Measurements from ENCODE around the gene WNT9B.

The WNT9B gene

DNA sequence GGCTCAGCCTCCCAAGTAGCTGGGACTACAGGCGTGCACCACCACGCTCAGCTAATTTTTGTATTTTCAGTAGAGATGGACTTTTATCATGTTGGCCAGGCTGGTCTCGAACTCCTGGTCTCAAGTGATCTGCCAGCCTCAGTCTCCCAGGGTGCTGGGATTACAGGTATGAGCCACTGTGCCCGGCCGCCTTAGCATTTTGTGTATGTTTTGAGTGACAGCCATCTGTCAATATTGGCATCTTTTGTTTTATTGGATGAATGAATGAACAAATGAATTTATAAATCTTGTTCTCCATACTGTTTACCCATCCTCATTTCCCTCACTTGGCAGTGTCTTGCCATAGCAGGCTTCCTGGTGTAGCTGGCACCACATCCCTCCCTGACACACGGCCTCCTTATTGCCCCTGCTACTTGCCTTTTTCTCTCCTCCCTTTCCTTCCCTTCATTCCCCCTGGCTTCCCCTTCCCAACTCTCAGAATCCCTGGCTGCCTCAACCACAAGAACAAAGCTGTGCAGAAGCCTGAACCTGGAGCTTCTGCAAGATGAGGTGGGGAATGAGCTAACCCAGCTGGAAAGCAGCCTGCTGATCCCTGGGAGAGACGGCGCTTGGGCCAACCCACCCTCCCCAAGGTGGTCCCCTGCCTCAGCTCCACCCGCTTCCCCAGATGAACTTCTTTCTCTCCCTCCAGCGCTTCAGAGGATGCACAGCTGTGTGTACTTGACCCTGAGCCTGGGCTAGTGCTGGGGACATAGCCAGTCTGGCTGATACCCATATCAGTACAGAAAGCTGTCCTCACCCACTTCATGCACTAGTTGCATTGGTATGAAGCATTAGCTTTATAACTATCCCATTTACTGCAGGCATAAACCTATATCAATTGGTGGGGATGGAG lies 34.3 kb downstream of the WNT9B start:
- DNase-seq = no peak

DNA sequence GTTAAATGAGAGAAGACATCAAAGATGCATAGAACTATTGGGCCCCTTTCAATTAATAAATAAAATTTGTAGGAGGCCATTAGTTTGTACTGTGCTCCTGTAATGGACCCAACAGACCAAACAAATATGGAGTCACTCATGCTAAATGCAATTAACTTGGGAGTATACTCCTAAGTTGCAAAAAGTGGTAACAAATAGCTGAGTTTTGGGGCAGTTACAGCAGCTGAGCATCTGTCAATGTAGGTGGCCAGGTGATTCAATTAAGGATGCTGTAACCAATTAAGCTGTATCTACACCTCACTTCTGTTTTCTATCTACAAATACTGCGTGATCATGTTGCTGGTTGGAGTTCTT lies 34.9 kb downstream of the WNT9B start:
- DNase-seq = no peak

DNA sequence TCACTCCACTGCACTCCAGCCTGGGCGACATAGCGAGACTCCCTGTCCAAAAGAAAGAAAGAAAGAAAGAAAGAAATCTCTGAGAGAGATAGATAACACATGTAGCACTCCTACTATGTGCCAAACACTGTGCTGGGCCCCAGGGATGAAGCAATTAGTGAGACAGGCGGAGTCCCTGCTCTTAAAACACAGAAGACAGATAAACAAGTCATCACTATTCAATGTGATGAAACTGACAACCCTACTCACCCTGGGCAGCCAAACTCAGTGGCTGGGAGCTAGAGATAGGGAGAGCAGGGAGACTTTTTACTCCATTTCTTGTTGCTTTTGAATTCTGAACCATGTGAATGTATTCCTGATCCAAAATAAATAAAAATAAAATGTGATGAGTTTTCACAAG lies 36.3 kb downstream of the WNT9B start:
- no peak for DNase-seq

DNA sequence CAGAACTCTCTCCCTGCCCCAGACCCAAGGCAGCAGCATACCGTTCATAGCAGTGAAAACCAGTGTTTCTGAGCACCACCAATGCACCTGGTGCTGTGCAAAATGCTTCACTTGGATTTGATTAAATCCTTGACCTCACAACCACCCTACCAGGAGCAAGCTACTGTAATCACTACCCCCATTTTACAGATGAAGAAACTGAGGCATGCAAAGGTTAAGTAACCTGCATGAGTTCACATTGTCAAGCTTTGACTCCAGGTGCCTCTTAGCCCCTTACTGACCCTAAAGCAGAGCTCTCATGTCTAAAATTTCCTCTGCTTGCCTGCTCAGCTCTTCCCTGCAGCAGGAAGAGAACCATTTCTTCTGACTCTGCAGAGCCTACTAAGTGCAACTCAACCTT lies 37.3 kb downstream of the WNT9B start:
- DNase-seq = no peak

DNA sequence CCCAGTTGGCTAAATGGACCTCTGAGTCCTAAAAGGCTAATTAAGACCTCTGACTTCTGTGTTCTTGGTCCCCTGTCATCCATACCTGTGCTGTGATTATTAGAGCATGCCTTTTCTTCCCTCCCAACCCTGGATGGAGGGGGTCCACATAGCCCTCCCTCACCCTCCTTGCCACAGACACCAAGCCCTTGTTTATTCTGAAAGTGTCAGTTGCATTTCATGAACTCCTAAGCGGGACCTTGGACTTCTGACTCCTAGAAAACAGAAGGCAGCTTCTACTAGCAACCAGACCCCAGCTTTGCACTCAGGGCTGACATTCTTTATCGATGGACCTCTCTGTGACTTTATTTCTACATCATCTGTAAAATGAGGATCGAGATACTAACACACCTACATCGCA lies 38.1 kb downstream of the WNT9B start:
- DNase-seq = no peak

DNA sequence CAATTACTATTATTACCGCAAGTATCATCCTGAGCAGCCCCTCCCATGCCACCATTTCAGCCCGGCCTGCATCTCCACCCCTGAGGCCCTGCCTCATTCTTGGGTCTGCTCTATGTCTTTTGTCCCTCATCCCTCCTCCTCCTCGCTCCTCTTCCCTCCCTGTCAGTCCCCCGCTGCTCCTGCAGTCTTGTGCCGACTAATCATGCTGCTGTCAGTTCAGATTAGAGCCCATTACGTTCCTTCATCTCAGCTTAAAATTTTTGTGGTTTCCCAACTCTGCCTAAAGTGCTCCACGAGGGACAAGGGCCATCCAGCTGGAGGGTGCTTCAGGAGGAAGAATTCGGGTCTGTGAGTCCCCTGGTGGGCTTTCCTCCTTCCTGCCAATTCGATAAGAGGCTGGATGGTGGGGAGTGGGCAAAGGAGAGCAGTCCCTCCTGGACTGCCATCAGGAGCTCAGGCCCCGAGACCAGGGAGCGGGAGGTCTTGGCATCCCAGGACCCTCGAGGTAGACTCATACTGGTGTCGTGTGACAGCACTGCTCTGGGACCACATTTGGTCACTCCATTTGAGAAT lies 38.7 kb downstream of the WNT9B start:
- no peak for DNase-seq

DNA sequence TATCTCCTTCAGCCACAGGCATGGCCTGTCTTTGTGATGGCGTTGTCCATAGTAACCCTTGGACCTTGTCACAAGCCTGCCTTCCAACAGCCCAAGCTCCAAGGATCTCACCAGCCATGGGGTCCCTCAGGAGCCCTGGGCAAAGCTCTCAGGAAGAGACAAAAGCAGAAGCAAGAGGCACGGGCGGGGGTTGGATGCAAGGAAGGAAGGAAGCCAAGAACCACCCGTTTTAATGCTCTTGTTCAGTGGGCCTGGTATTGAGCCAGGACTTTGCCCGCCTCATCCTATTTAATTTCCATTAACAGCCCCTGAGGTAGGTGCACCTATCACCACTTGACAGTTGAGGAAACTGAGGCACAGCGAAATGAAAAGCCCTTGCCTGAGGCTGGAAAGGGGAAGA lies 39.3 kb downstream of the WNT9B start:
- DNase-seq = no peak

DNA sequence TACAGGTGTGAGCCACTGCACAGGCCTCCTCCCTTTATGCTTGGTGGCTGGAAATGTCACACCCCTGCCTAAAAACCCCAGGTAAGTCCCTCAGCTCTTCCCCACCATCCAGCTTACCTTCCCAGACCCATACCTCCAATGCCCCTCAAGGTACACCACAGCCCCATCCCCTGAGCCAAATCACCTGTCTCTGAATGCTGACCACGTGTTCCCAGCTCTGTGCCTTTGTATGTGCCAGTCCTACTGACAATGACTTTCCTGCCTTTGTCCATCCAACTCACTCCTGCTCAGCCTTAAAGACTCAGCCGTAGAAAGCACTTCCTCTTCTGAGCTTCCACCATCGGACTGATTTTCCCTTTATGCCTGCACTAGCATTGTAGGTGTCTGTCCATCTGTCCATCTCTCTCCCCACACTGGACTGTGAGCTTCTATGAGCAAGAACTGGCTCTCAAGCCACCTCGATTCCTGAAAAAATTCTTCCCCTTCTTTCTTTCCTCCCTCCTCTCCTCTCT lies 40.9 kb downstream of the WNT9B start:
- DNase-seq = no peak

DNA sequence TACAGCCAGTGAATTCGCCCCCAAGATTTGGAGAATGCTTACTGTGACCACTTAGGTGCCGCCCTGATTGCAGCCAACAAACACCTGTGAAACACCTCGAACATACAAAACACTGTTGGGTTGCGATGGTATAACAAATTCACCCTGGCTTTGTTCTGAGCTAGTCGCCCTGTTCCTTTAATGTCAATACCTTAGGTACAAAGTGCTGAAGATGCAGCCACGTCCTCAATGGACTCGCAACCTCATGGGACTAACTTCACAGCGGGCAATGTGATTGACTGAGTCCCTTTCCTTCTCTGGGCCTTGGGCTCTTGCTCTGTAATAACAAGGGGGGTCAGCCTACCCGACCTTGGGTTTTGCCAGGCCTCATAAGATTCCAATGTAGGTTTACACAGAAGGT lies 42.6 kb downstream of the WNT9B start:
- DNase-seq = no peak

DNA sequence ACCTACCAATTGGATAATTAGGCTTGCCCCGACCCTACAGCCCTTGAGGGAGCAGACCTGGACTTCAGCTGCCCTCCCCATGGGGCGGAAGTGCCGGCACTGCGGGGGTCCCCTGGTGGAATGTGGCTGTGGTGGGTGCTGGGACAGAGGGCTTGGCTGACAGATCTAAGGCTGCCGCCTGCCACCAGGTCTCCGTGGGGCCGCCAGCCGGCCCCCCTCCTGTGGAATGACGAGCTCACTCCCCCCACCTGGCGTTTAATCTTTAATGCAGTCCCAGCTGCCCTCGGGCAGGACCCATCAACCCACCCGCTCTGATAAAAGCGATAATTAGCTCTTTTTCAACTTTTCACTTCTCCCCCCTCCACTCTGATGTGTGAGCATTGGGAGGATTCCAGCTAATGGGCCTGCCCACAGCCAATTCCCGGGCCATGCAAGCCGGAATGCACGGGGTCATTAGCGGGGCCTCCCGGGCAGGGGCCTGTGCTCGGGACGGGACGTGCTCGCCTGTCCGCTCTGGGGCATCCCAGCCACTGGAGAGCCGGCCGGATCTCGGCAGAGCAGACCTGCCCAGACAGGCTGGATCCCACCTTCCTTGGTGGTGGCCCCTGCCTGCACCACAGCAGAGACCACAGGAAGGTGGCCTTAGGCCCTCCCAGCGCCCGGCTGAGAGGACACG lies 43.2 kb downstream of the WNT9B start:
- no peak for DNase-seq

DNA sequence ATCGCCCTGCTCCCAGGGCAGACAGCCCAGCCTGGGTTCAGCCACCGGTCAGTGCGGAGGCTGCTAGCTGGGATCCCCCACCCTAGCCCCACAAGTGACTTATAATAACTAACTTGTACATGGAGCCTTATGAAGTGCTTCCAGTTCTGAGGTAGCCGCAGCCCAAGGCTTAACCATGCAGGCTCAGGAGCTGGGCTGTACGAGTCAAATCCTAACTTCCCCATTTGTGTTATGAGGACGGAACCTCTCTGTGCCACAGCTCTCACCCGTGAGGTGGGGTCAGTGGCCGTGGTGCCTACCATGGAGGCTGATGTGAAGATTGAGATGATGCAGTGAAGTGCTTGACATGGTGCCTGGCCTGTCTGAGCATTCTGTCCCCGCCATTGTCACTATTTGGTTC lies 43.8 kb downstream of the WNT9B start:
- no peak for DNase-seq

DNA sequence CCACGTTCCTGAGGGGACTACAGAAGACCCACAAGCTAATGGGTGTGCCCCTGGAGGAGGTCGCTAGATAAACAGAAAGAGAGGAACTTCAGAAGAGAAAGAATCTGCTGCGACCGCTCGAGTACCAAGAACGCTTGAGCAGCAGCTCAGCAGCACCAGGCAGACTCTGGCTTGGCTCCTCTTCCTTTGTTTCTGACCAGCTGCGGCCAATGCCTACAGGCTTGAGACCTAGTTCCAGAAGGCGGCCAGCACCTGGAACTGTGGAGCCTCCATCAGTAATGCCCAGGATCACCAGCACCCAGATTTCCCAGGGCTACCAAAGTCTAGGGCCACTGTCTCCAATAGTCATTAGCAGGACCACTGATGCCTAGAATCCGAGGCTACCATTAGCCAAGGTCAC lies 45.6 kb downstream of the WNT9B start:
- no peak for DNase-seq

DNA sequence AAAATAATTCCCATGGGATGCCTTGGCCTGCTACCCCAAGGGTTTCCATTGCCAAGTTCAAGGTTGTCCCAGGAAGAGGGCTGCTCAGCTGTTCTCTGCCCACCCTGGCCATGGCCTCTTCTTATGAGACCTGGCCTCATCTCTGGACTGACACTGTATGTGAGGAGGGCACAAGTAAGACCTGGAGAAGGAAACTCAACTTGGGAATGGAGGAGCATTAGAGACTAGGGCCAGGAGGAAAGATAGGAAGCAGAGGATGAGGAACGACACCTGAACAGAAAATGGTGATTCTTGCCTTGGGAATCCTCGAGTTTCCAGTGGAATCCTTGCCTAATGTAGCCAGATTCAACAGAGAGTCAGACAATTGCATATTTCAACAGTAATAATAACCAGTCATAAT lies 47.0 kb downstream of the WNT9B start:
- no peak for DNase-seq

DNA sequence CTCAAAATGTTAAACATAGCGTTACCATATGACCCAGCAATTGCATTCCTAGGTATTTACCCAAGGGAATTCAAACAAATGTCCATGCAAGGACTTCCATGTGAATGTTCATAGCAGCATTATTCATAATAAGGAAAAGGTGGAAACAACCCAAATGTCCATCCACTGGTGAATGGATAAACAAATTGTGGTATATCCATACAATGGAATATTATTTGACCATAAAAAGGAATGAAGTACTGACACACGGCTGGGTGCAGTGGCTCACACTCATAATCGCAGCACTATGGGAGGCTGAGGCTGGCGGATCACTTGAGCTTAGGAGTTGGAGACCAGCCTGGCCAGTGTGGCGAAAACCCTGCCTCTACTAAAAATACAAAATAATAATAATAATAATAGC lies 47.5 kb downstream of the WNT9B start:
- DNase-seq = no peak

DNA sequence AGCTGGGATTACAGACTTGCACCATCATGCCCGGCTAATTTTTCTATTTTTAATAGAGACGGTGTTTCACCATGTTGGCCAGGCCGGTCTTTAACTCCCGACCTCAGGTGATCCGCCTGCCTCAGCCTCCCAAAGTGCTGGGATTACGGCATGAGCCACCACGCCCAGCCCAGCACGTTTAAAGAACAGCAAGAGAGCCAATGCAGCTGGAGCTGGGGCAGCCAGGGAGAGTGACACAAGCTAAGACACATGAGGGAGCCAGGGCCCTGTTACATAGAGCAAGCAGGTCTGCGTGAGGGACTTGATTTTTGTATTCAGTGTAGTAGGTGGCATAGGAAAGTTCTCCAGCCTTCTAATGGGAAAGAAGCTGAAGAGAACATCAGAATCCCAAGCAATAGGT lies 49.9 kb downstream of the WNT9B start:
- DNase-seq = no peak

DNA sequence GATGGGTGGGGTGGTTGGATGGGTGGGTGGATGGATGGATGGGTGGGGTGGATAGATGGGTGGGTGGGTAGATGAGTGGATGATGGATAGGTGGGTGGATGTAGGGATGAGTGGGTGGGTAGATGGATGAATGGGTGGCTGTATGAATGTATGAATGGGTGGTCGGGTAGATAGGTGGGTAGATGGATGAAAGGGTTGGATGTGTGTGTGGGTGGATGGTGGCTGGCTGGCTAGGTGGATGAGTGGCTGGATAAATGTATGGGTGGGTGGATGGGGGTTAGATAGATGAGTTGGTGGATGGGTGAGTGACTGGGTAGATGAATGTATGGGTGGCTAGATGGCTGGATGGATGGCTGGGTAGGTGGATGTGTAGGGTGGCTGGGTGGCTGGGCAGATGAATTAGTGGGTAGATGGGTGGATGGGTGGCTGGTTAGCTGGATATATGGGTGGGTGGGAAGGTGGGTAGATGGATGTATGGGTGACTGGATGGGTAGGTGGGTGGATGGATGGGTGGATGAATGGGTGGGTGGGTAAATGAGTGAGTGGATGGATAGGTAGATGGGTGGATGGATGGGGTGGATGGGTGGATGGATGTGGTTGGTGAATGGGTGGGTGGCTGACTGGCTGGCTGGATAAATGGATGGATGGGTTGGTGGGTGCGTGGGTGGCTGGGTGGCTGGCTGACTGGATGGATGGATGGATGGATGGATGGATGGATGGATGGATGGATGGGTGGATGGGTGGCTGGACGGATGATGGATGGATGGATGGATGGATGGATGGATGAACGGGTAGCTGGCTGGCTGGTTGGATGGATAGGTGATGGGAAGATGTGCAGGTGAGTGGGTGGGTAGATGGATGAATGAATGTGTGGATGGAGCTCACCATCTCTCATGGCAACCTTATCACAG lies 52.6 kb downstream of the WNT9B start:
- no peak for DNase-seq

DNA sequence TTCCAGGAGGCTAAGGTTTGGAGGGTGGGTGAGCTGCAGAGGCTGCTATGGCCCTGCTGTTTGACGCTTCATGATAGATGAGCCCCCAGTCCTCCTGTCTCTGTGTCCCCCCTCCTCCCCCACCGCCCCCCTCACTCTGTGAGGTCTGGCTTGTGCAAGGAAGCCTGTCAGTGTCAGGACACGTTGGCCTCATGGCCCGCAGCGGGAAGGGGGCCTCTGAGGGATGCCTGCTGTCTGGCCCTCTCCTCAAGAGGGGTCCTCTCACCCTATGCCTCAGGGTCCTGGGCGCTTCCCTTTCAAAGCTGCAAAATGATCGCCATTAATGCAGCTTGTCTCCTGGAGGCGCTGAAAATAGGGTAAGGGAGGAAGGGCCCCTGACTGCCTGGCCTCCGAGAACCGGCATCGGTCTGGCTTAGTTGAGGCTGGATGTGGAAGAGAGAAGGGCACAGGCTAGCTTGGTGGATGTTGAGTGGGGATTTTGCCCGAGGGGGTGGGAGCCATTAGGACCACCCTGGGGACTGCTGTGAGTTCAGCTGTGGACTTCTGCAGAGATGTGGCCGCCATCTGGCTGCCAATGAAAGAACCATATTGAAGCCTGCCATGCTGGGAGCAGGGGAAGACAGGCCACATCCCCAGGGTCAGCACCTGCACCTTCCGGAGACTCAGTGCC lies 56.8 kb downstream of the WNT9B start:
- no peak for DNase-seq

DNA sequence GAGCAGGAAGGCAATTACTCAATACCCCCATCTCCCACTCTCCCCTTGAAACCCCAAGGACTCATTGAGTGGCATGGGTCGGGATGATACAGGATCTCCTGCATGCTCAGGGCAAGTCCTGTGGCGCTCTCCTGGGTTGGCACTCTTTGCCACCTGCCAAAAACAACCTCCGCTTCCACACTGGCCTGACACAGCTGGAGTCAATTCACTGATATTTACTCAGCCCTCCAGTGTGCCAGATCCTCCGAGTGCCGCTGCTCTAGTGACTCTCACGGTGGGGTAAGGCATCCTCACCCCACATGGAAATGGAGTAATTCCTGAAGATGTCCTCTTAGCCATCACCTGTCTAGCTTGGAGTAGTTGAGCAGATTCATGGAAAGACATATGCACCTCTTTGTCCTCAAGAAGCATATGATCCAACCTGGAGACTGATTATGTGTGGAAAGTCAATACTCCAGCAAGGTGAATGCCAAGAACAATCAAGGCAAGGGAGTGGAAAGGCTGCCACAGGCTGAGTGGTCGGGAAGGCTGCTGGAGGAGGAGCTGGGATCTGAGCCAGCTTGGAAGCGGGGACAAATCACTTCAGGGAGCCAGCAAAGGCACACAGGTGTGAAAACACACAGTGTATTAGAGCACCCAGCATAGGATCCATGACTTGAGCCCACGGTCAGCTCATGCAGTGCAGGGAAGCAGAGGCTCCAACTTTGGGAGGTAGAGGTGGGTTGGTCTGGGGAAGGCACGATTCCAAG lies 59.0 kb downstream of the WNT9B start:
- no peak for DNase-seq

DNA sequence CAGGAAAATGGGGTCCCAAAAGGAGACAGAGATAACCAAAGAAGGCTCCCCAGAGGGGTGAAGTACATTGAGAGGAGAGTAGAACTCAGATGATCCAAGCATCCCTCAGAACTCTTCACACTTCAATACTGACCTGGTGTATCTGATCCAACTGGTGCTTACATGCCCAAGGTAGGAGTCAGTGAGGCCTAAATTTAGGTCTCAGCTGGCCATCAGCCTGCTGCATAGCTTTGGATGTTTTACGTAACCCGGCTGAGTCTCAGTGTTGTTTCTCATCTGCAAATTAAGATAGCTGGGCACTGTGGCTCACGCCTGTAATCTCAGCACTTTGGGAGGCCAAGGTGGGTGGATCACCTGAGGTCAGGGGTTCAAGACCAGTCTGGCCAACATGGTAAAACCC lies 59.9 kb downstream of the WNT9B start:
- no peak for DNase-seq

DNA sequence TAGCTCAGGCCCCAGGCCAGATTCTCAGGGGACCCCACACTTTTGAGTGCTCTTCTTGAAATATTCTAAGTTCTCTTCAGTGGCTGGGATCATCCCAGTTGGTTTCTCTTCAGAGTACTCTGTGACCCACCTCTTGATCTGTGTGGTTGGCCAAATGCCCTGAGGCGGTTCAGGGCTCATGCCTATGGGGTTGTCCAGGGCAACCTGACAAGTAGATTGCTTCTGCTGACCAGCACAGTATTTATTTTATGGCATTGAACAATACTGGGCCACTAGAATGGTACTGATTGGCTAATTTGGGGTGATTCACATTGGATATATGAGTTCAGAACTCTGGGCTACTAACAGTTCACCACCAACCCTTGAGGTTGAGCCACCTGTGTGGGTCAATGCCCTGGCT lies 64.2 kb downstream of the WNT9B start:
- DNase-seq = no peak

DNA sequence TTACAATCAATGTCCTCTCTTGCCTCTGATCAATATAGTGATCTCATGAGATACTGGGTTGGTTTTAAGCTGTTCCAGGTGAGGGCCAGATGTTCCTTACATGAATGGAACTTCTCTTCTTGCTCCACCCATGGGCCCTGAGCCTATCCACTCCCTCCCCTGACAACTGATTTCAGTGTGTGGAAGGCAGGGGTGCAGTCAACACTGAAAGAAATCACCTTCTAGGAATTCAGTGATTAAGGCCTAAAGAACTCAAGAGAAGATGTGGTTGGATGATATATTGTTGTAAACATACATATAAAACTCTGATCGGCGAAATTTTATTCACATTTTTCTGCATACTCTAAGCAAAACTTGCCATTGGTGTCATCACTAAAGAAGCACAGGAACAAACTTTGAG lies 64.8 kb downstream of the WNT9B start:
- DNase-seq = no peak

DNA sequence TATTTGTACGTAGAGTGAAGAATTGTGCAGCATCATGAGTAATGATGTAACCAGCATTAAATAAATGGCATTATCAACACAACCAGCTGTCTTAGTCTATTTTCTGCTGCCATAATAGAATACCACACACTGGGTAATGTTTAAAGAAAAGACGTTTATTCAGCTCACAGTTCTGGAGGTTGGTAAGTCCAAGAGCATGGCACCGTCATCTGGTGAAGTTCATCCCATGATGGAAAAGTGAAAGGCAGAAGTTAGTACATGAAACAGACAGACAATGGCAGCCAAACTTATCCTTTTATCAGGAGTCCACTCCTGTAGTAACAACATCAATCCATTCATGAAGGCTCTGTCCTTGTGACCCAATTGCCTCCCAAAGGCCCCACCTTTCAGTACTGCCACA lies 65.2 kb downstream of the WNT9B start:
- no peak for DNase-seq

Data from bone marrow (tissue), 2 donors.